Measurements from ENCODE around the gene GNAS-AS1. TPM values are rescaled to one million over a fixed set of nuclear protein-coding genes. Genes with fewer than 3 reads are reported as not detected.

The GNAS-AS1 gene
- total RNA-seq, 4 donors from 2014 or later = 0.42 to 0.59 TPM; not detected in 2

GRCh38 chr20:58807801-58808200 lies 42.9 kb downstream of the GNAS-AS1 start:
- Histone ChIP-seq H3K4me1 (no peaks in the 10 kb centered on the region), H3K27me3 (peaks cover 0 to 33% of the 10 kb centered on the region in 2 donors), H3K9me3 (peaks cover 0 to 3% (median 0%) of the 10 kb centered on the region in 4 donors), H3K4me3 (no peak overlapping the region), H3K36me3 (no peaks in the 10 kb centered on the region), H3K27ac (no peak overlapping the region)
- WGBS, 2 donors = 84 to 85% methylated on average over 11 of the region's 11 CpGs
- DNase-seq (ENCODE audit: low spot score in 2 of 2) = no peak
- TF ChIP-seq POLR2A (IDR thresholded peaks at IDR 0.05) = no peak
- TF ChIP-seq EP300 (IDR thresholded peaks at IDR 0.05) = no peak
- TF ChIP-seq CTCF (IDR thresholded peaks at IDR 0.05) = no peak

- TF ChIP-seq EP300 (IDR thresholded peaks at IDR 0.05) (no peak), POLR2A (IDR thresholded peaks at IDR 0.05) (no peak), CTCF (IDR thresholded peaks at IDR 0.05) (no peak)
Observed at GRCh38 chr20:58803533-58803932, 47.2 kb downstream of the GNAS-AS1 start.

GRCh38 chr20:58802061-58802460 lies 48.6 kb downstream of the GNAS-AS1 start:
- no peak for DNase-seq (ENCODE audit: low spot score in 2 of 2)
- H3K27ac ChIP-seq = no peak overlapping the region
- H3K9me3 ChIP-seq = no peaks in the 10 kb centered on the region
- peaks cover 0 to 13% of the 10 kb centered on the region in 2 donors for H3K27me3 ChIP-seq
- H3K36me3 ChIP-seq = no peaks in the 10 kb centered on the region
- no peak overlapping the region for H3K4me3 ChIP-seq
- TF ChIP-seq EP300 (IDR thresholded peaks at IDR 0.05) (no peak), POLR2A (IDR thresholded peaks at IDR 0.05) (no peak), CTCF (IDR thresholded peaks at IDR 0.05) (no peak)
- 86 to 91% methylated on average over 11 of the region's 11 CpGs for WGBS, 2 donors
- no peaks in the 10 kb centered on the region for H3K4me1 ChIP-seq

More at GRCh38 chr20:58803533-58803932, 47.2 kb downstream of the GNAS-AS1 start:
- H3K27me3 ChIP-seq = peaks cover 0 to 13% of the 10 kb centered on the region in 2 donors
- no peak overlapping the region for H3K27ac ChIP-seq
- DNase-seq (ENCODE audit: low spot score in 2 of 2) = no peak
- no peaks in the 10 kb centered on the region for H3K4me1 ChIP-seq
- WGBS, 2 donors = 92 to 95% methylated on average over 18 of the region's 18 CpGs
- no peaks in the 10 kb centered on the region for H3K36me3 ChIP-seq
- no peaks in the 10 kb centered on the region for H3K9me3 ChIP-seq
- no peak overlapping the region for H3K4me3 ChIP-seq

GRCh38 chr20:58800134-58800871 lies 50.4 kb downstream of the GNAS-AS1 start:
- H3K27me3 ChIP-seq = peaks cover 0 to 13% of the 10 kb centered on the region in 2 donors
- H3K9me3 ChIP-seq = no peaks in the 10 kb centered on the region
- H3K4me3 ChIP-seq = no peak overlapping the region
- H3K4me1 ChIP-seq = no peaks in the 10 kb centered on the region
- WGBS, 2 donors = 63 to 66% methylated on average over 22 of the region's 22 CpGs
- no peak for DNase-seq (ENCODE audit: low spot score in 2 of 2)
- no peak overlapping the region for H3K27ac ChIP-seq
- no peak for TF ChIP-seq POLR2A (IDR thresholded peaks at IDR 0.05)
- no peak for TF ChIP-seq EP300 (IDR thresholded peaks at IDR 0.05)
- TF ChIP-seq CTCF (IDR thresholded peaks at IDR 0.05) = no peak
- no peaks in the 10 kb centered on the region for H3K36me3 ChIP-seq
